ENCODE measurements around the gene TBCE.
"Not testable (repeated sequence)": the region's sequence is repeated elsewhere in the genome, so short reads cannot be mapped to it uniquely, and the experiment has no call there.

The TBCE gene

GRCh38 chr1:235351898-235352297 is 15.3 kb upstream of the TBCE start:
- no peak for DNase-seq

GRCh38 chr1:235357485-235358373 is 9.5 kb upstream of the TBCE start:
- no peak for DNase-seq

- DNase-seq: no peak
These were observed 8.3 kb upstream of the TBCE start for GRCh38 chr1:235358899-235359298.

- DNase-seq: not testable (repeated sequence)
These were observed 3.0 kb upstream of the TBCE start for GRCh38 chr1:235364189-235364588.

GRCh38 chr1:235366286-235366685 is 941 bp upstream of the TBCE start:
- no peak for DNase-seq

GRCh38 chr1:235368428-235368827 is 1.2 kb downstream of the TBCE start:
- DNase-seq: no peak

- DNase-seq: no peak
These were observed 2.6 kb downstream of the TBCE start for GRCh38 chr1:235369802-235370201.

- DNase-seq: no peak
These were observed 8.8 kb downstream of the TBCE start for GRCh38 chr1:235375919-235376605.

GRCh38 chr1:235378134-235378735 is 11.0 kb downstream of the TBCE start:
- DNase-seq: not testable (repeated sequence)

- DNase-seq: not testable (repeated sequence)
These were observed 14.9 kb downstream of the TBCE start for GRCh38 chr1:235381955-235382739.

GRCh38 chr1:235385633-235386032 is 18.4 kb downstream of the TBCE start:
- not testable (repeated sequence) for DNase-seq

GRCh38 chr1:235391874-235392273 is 24.6 kb downstream of the TBCE start:
- peak; percentile 38 for DNase-seq

GRCh38 chr1:235397733-235398132 is 30.5 kb downstream of the TBCE start:
- DNase-seq: peak; percentile 98

- no peak for DNase-seq
These were observed 32.4 kb downstream of the TBCE start for GRCh38 chr1:235399661-235400060.

GRCh38 chr1:235401251-235401650 is 34.0 kb downstream of the TBCE start:
- peak; percentile 72 for DNase-seq

- no peak for DNase-seq
These were observed 35.4 kb downstream of the TBCE start for GRCh38 chr1:235402457-235403200.

GRCh38 chr1:235403593-235403992 is 36.4 kb downstream of the TBCE start:
- no peak for DNase-seq

- no peak for DNase-seq
These were observed 37.0 kb downstream of the TBCE start for GRCh38 chr1:235404190-235404589.

GRCh38 chr1:235407419-235407818 is 40.2 kb downstream of the TBCE start:
- no peak for DNase-seq

GRCh38 chr1:235408503-235408960 is 41.3 kb downstream of the TBCE start:
- no peak for DNase-seq

GRCh38 chr1:235409042-235409820 is 42.0 kb downstream of the TBCE start:
- DNase-seq: no peak

Data from fibroblast of skin of abdomen (primary cell).